NCI-H82 (cell line): ENCODE data around the gene CSGALNACT2.

Source experiments
- DNase-seq: peaks from one replicate; lab custom pipeline; 2025; lab: John Stamatoyannopoulos, UW

CSGALNACT2 gene

GRCh38 chr10:43112608-43112961 is 25.7 kb upstream of the CSGALNACT2 start:
- DNase-seq, result no peak

DNA sequence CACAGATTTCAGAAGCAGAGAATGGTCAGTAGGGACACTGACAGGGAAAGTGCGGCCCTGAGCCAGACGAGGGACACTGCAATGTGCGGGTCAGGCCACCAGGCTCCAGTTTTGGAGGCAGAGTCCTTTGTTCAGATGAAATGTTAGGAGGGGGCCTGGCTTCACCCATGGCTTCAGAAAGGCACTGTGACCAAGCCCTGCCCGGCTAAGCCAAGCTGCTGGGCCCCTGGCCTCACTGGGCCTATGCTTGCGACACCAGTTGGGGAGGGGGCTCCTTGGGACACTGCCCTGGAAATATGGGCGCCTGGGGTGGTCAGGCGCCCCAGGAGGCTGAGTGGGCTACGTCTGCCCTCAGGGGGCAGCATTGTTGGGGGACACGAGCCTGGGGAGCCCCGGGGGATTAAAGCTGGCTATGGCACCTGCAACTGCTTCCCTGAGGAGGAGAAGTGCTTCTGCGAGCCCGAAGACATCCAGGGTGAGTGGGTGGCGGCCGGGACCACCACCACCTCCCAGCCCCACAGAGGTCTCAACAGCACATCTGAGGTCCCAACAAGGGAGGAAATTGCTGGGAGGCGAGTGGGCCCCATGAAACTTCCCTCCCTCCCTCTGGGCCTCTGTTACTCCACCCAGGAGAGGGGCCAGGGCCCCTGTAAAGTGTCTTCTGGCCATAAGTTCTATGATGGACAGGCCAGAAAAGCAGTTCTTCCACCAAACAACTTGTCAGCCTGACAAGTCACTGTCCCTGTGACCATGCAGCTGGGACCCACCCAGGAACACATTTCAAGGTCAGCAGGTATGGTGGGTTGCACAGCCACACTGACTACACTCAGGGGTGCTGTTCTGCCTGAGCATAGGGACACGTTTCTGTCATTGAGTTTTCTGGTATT is 24.8 kb upstream of the CSGALNACT2 start:
- DNase-seq, result no peak

GRCh38 chr10:43114088-43114742 is 24.0 kb upstream of the CSGALNACT2 start:
- no peak for DNase-seq

GRCh38 chr10:43114743-43115611 is 23.3 kb upstream of the CSGALNACT2 start:
- DNase-seq, result no peak

- DNase-seq, result no peak
These were observed 22.2 kb upstream of the CSGALNACT2 start for GRCh38 chr10:43115881-43116595.

DNA sequence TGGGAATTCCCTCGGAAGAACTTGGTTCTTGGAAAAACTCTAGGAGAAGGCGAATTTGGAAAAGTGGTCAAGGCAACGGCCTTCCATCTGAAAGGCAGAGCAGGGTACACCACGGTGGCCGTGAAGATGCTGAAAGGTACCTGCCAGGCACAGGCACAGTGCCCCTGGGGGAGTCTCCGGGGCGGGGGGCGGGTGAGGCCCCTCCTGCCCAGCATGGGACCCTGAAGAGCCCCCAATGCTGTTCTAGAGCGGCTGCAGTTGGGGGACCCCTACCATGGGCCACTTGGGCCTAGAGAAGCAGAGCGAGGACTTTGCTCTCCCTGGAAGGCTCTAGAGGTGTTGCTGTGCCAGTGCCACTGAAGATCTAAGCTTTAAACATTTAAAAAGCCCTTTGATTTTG is 21.6 kb upstream of the CSGALNACT2 start:
- DNase-seq, result no peak

DNA sequence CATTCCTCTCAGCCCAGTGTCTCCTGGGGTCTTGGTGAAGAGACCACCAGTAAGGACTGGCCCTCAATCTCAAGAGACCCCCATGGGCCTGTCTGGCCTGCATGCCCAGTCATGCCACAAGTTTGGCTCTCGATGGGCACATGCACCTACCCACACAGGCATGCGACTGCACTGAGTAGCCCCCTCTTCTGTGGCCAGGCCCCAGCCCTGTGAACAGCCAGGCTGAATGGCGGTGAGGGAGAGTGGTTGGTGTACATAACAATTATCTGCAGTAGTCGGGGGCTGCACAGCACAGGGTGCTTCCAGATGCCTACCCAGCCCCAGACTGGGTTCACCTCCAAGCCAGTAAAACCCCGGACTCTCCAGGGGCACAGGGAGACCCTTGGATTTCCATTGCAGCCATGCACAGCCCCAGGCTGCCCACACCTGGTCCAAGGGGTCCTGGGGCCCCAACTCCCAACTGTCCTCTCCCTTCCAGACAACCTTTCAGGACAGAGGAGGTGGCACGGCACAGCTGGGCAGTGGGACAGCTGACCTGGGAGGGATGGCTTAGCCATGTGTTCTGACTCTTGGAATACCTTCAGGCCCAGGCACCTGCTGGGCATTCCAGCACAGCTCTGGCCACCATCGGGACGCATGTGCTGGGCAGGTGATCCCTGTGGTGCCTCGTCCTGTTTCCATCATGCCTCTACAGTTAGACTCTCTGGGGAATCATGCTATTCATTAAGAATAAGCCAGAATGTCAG is 21.0 kb upstream of the CSGALNACT2 start:
- DNase-seq, result no peak

DNA sequence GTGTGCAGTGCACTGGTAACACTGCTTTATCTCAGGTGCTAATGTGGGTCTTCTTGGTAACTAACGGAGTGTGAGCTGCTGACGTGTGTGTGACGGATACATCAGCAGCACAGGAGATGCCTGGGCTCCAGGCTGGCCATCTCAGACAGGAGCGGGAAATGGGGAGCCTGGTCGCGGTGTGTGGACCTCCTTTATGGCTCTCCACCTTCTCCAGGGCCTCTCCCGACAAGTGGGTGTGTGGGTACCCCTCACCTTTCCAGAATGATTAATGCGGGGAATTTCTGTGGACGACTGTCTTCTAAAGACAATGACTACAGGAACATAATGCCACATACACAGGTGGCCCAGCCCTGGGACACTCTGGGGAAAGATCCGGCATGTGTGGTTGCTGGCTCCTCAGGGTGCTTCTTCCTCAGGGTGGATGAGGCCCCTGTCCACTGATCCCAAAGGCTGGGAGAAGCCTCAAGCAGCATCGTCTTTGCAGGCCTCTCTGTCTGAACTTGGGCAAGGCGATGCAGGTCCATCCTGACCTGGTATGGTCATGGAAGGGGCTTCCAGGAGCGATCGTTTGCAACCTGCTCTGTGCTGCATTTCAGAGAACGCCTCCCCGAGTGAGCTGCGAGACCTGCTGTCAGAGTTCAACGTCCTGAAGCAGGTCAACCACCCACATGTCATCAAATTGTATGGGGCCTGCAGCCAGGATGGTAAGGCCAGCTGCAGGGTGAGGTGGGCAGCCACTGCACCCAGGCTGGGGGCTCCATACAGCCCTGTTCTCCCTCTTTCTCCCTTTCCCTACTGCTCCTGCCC is 20.3 kb upstream of the CSGALNACT2 start:
- DNase-seq, result no peak

DNA sequence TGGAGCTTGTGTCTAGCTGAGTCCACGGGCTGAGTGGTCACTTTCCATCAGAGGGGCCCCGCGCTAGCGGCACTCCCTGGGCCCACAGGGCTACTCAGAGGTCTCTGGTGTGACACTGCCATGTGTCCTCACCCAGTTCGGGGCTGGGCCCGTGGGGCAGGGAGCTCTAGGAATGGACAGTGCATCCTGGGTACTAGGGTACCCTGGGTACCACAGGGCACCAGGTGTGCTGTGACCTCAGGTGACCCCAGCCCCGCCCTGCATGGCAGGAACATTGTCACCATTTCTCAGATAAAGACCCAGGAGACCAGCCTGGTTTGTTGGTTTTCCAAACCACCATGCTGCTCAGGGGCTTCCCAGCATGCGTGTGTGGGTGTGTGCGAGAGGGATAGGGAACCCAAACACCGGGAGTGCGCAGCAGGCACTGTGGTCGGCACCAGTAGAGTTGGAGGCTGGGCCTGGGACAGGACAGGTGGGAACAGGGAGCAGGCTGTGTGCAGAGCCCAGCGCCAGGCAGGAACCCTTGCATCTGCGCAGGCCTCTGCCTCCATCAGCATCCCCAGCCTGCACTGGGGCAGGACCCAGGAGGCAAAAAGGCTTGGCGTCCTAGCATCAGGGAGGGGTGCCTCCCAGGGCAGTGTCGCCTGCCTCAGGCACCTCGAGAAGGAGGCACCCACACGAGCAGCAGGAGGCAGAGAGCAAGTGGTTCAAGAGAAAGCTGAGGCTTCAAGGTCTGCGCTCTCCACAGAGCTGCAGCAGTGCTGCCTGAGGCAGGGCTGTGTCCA is 19.4 kb upstream of the CSGALNACT2 start:
- no peak for DNase-seq

GRCh38 chr10:43119416-43120115 is 18.7 kb upstream of the CSGALNACT2 start:
- DNase-seq, result no peak

GRCh38 chr10:43120116-43120928 is 17.9 kb upstream of the CSGALNACT2 start:
- no peak for DNase-seq

GRCh38 chr10:43120929-43121314 is 17.3 kb upstream of the CSGALNACT2 start:
- DNase-seq, result no peak

GRCh38 chr10:43121444-43121843 is 16.8 kb upstream of the CSGALNACT2 start:
- DNase-seq, result no peak

GRCh38 chr10:43122096-43122495 is 16.1 kb upstream of the CSGALNACT2 start:
- no peak for DNase-seq

GRCh38 chr10:43122826-43123225 is 15.4 kb upstream of the CSGALNACT2 start:
- no peak for DNase-seq

DNA sequence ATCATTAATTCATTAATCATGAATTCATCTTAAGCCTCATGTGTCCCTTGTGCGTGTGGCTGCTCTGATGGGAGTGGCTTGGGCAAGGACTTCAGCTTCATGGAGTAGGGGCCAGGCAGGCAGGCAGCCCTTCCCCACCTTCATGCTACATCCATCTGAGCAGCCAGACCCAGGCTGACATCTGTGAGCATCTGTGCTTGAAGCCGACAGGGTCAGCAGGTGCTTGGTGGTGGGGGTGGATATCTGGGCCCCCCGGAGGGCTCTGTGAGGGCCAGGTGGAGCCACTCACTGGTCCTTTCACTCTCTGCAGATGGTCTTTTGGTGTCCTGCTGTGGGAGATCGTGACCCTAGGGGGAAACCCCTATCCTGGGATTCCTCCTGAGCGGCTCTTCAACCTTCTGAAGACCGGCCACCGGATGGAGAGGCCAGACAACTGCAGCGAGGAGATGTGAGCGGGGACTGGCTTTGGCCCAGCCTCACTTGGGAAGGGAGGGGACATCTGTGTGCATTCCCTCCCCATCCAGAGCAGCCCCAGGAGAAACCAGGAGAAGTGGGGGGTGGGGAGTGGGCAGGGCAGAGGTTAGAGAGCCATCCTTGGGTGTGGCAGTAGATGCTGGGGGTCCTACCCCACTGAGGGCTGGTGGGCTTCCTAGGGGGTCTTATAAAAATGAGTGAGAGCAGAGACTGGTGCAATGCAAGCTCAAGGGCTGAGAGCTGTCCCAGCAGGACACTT is 14.7 kb upstream of the CSGALNACT2 start:
- no peak for DNase-seq

- DNase-seq, result no peak
These were observed 14.1 kb upstream of the CSGALNACT2 start for GRCh38 chr10:43124094-43124521.
